Lung (tissue), 12 donors: ENCODE data around the gene WFDC8. TPM values are rescaled to one million over a fixed set of nuclear protein-coding genes. Genes with fewer than 3 reads are reported as not detected.

Experiments used
- ATAC-seq: fragments of 200-7000 bp; cut with Tn5 transposase; one replicate; pipeline ENCODE4 v1.9.1; 2020; ENCODE audit warnings: moderate number of reproducible peaks; ENCODE audit not compliant: insufficient read depth, low FRiP score
- DNase-seq, 3 donors: peaks; one replicate each; pipeline ENCODE4 v3.0.0-alpha.2; 2013 to 2017
- H3K27ac ChIP-seq, 2 donors: one replicate each; pipeline ENCODE4 v1.5.1; 2013; ENCODE audit warnings: mild to moderate bottlenecking in 2 of 2, moderate library complexity in 2 of 2, control low read depth in 1 of 2, inconsistent platforms in 1 of 2, low read depth in 1 of 2, low read length in 1 of 2
- H3K27me3 ChIP-seq, 3 donors: one replicate each; pipeline ENCODE4 v1.5.1; 2013; ENCODE audit warnings: low read length in 2 of 3; ENCODE audit not compliant: control insufficient read depth in 3 of 3, insufficient read depth in 3 of 3
- H3K36me3 ChIP-seq, 4 donors: one replicate each; pipeline ENCODE4 v1.5.1; 2013; ENCODE audit warnings: low read length in 4 of 4, mild to moderate bottlenecking in 1 of 4, moderate library complexity in 1 of 4; ENCODE audit not compliant: control insufficient read depth in 4 of 4, insufficient read depth in 4 of 4
- H3K4me1 ChIP-seq, 5 donors: one replicate each; pipeline ENCODE4 v1.5.1; 2013; ENCODE audit warnings: low read length in 5 of 5, mild to moderate bottlenecking in 2 of 5, moderate library complexity in 1 of 5; ENCODE audit not compliant: control insufficient read depth in 5 of 5, insufficient read depth in 5 of 5
- H3K4me3 ChIP-seq: one replicate; pipeline ENCODE4 v1.5.1; 2013; ENCODE audit warnings: mild to moderate bottlenecking, control low read depth, moderate library complexity
- H3K9ac ChIP-seq, 2 donors: one replicate each; pipeline ENCODE4 v1.5.1; 2013; ENCODE audit warnings: low read length in 2 of 2, control low read depth in 1 of 2; ENCODE audit not compliant: insufficient read depth in 1 of 2
- H3K9me3 ChIP-seq, 4 donors: one replicate each; pipeline ENCODE4 v1.5.1; 2013; ENCODE audit warnings: low read length in 3 of 4, mild to moderate bottlenecking in 1 of 4, moderate library complexity in 1 of 4; ENCODE audit not compliant: control insufficient read depth in 4 of 4, insufficient read depth in 3 of 4
- WGBS, 2 donors: extraction: QIAGEN DNeasy Blood & Tissue Kit; methylation state at CpG; one replicate each; pipeline ENCODE4 v1.1.7; 2013; 5-methylcytosine and 5-hydroxymethylcytosine counted together
- polyA plus RNA-seq, 2 donors: library from polyadenylated mRNA; stranded (reverse); fragments of 200-250 nt; gene quantifications; one replicate each; pipeline ENCODE4 v1.2.1, GENCODE V29; 2013
- total RNA-seq, 2 donors: library from RNA; depleted of rRNA in 1 of 2; stranded (reverse); fragments of >200 nt in 1 of 2; gene quantifications; one replicate each; pipeline ENCODE4 v1.2.1, GENCODE V29; 2014 to 2021
- TF ChIP-seq, protein P1 (sequence below): IDR thresholded peaks from 2 replicates; pipeline ENCODE4 v1.5.1; 2012; ENCODE audit warnings: mild to moderate bottlenecking; ENCODE audit errors: control extremely low read depth, extremely low read depth
- donor health status: control.
- donor health status: control.
- donor health status: Bipolar disorder and iron deficiency.
- donor health status: healthy.
- donor health status: DM: yes; HTN: yes; CAD: no.

WFDC8 gene
- total and polyA plus RNA-seq, 4 donors, result 0.26 TPM; not detected in 3

DNA sequence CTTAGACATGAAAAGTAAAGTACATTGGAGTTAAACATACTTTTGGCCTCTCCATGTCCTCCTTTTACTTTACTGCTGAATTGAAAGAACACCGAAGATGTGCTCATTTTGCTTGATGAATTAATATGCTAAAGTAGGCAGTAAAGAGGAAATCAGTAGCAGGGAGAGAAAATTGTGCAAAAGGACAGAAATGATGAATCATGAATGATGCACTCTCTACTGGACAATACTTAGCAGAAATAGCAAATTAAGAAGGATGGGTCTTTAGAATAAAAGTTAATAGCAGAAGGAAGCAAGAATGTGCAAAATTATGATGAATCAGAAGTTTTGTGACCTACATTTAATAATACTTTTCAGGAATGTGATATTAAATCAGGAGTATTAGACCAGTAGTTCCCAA is 55.3 kb downstream of the WFDC8 start:
- no peaks in the 10 kb centered on the region for H3K4me1 ChIP-seq
- WGBS, 2 donors, result 80 to 86% methylated on average over 1 of the region's 1 CpG
- no peaks in the 10 kb centered on the region for H3K9me3 ChIP-seq
- H3K27ac ChIP-seq, result no peak overlapping the region
- ATAC-seq, result no peak
- no peak overlapping the region for H3K9ac ChIP-seq
- H3K36me3 ChIP-seq, result no peaks in the 10 kb centered on the region
- no peaks in the 10 kb centered on the region for H3K27me3 ChIP-seq
- H3K4me3 ChIP-seq, result no peak overlapping the region
- DNase-seq, result no peak
- TF ChIP-seq, protein P1, sequence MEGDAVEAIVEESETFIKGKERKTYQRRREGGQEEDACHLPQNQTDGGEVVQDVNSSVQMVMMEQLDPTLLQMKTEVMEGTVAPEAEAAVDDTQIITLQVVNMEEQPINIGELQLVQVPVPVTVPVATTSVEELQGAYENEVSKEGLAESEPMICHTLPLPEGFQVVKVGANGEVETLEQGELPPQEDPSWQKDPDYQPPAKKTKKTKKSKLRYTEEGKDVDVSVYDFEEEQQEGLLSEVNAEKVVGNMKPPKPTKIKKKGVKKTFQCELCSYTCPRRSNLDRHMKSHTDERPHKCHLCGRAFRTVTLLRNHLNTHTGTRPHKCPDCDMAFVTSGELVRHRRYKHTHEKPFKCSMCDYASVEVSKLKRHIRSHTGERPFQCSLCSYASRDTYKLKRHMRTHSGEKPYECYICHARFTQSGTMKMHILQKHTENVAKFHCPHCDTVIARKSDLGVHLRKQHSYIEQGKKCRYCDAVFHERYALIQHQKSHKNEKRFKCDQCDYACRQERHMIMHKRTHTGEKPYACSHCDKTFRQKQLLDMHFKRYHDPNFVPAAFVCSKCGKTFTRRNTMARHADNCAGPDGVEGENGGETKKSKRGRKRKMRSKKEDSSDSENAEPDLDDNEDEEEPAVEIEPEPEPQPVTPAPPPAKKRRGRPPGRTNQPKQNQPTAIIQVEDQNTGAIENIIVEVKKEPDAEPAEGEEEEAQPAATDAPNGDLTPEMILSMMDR, result no peak

DNA sequence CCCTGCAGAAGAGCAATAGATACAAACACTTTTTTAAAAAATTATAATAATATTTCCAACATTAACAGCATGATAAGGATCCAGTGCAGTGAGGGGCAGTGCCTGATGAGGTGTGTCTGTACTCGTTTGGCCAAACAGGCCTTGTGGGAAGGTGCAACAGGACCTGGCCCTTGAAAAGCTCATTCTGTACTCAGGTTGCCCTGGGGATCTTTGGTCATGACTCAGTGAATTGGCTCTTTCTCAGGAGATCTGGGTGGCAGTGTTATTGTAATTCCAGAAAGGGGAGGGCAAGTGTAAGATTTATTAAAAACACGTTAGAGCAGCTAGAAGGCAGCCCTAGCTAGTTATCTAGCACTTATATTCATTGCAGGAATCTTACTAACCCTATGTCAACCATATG is 60.8 kb downstream of the WFDC8 start:
- no peaks in the 10 kb centered on the region for H3K27me3 ChIP-seq
- H3K4me3 ChIP-seq, result no peak overlapping the region
- no peak for DNase-seq
- no peaks in the 10 kb centered on the region for H3K36me3 ChIP-seq
- 43 to 77% methylated on average over 2 of the region's 2 CpGs for WGBS, 2 donors
- TF ChIP-seq, protein P1, result no peak
- H3K27ac ChIP-seq, result no peak overlapping the region
- H3K9me3 ChIP-seq, result no peaks in the 10 kb centered on the region
- H3K9ac ChIP-seq, result no peak overlapping the region
- peak; percentile 60 for ATAC-seq
- no peaks in the 10 kb centered on the region for H3K4me1 ChIP-seq

DNA sequence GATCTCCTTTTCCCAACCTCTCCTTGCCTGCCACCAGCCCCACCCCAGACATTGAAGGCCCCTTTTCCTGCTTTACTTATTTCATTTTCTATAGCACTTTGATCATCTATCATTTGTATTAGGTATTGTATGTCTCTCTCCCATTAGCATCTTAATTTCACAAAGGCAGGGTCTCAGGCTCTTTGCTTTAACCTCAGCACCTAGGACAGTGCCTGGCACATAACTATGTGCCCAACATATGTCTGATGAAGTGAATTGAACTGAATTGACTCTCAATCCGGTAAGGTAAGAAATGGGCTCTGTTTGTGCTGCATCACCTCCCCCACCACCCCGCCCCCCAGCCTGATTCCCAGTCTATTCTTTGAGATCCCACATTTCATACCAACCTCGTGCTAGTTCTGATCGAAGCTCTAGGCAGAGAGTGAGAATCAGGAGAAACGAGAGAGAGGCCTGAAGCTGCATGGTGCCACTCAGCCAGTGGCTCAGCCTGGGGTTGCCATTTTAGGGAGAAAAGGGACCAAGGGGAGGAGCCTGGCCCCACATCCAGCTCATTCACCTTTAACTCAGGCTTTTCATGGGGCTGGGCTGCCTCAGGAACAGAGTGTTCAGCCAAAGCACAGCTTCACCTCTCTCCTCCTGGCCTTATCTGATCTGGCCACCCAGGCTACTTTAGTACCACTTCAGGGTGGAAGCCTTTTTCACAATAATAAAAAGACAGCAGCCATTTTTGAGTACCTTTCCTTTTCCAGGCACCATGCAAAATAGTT is 63.8 kb downstream of the WFDC8 start, which contains the start of gene SPINT3:
SPINT3 (minus strand) TSS at position 476 of the 767 bp plus-strand sequence; CDS start at position 462, 14 bp downstream.
- H3K4me1 ChIP-seq, result no peaks in the 10 kb centered on the region
- no peaks in the 10 kb centered on the region for H3K9me3 ChIP-seq
- H3K9ac ChIP-seq, result no peak within 1 kb of the TSS
- H3K27me3 ChIP-seq, result no peaks in the 10 kb centered on the region
- ATAC-seq (no peak), DNase-seq (no peak)
- no peak within 1 kb of the TSS for H3K4me3 ChIP-seq
- no peaks in the 10 kb centered on the region for H3K36me3 ChIP-seq
- 69 to 74% methylated on average over 5 of the region's 5 CpGs for WGBS, 2 donors
- H3K27ac ChIP-seq, result no peak within 1 kb of the TSS
- TF ChIP-seq, protein P1, result no peak
